ENCODE data around the gene CPT1B.
"Not testable (repeated sequence)": the region's sequence is repeated elsewhere in the genome, so short reads cannot be mapped to it uniquely, and the experiment has no call there.

The CPT1B gene

GRCh38 chr22:50609599-50609998 is 31.4 kb upstream of the CPT1B start:
- no peak for DNase-seq (ENCODE audit: low read depth in 2 of 2)

- no peak for DNase-seq (ENCODE audit: low read depth in 2 of 2)
These were observed 30.8 kb upstream of the CPT1B start for GRCh38 chr22:50608996-50609395.

- DNase-seq (ENCODE audit: low read depth in 2 of 2), result not testable (repeated sequence)
These were observed 30.0 kb upstream of the CPT1B start for GRCh38 chr22:50608058-50608840.

DNA sequence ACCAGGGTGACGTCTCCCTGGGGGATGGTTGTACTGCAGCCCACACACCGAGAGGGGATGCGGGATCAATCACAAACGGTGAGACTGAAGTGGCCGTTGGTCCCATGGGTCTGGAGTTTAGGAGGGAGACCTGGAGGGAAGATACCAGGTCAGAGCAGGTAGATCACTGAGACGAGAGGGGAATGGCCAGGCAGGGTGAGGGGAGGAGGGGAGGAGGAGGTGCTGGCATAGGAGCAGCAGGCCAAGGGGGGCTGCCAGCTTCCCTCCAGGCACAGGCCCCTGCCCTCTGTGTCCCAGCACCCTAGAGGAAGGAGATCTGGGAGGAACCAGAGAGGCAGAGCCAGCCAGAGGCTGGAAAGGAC is 29.4 kb upstream of the CPT1B start:
- DNase-seq (ENCODE audit: low read depth in 2 of 2), result no peak

GRCh38 chr22:50606946-50607658 is 28.9 kb upstream of the CPT1B start:
- DNase-seq (ENCODE audit: low read depth in 2 of 2), result no peak

- DNase-seq (ENCODE audit: low read depth in 2 of 2), result no peak
These were observed 28.1 kb upstream of the CPT1B start for GRCh38 chr22:50606165-50606945.

- DNase-seq (ENCODE audit: low read depth in 2 of 2), result no peak
These were observed 27.4 kb upstream of the CPT1B start for GRCh38 chr22:50605613-50606074.

- no peak for DNase-seq (ENCODE audit: low read depth in 2 of 2)
These were observed 26.9 kb upstream of the CPT1B start for GRCh38 chr22:50605002-50605612.

- no peak for DNase-seq (ENCODE audit: low read depth in 2 of 2)
These were observed 26.2 kb upstream of the CPT1B start for GRCh38 chr22:50604256-50605001.

- no peak for DNase-seq (ENCODE audit: low read depth in 2 of 2)
These were observed 25.5 kb upstream of the CPT1B start for GRCh38 chr22:50603511-50604255.

GRCh38 chr22:50602338-50602700 is 24.1 kb upstream of the CPT1B start:
- DNase-seq (ENCODE audit: low read depth in 2 of 2), result no peak

GRCh38 chr22:50601669-50602337 is 23.6 kb upstream of the CPT1B start:
- DNase-seq (ENCODE audit: low read depth in 2 of 2), result no peak

DNA sequence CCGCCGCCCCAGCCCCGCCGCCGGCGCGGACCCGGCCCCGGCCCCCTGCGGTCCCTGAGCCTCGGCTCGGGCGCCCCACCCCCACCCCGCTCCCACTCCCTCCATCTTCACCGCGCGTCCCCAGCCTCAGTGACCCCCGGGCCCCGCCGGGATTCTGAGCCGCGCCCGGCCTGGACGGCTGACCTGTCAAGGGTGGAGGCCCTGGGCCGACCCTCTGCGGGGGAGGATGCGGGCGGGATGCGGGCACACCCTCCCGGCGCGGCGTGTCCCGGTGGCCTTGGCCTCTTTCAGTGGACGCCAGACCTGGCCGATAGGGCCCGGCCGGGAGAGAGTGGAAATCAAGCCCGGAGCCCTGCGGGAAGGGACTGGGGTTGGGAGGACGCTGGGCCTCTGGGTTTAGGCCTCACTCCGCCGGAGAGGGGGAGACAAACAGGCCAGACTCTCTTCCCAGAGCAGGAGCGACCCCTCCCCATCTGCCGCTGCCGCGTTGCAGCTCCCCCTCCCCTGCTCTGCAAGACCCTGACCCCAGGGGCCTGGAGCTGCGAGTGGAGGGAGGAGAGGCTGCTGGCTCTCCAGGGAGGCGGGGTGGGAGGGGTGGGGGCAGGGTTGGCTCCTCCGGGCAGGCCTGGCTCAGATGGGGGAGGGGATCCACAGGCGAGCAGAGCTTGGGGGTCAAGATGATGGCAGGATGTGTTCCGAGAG is 22.9 kb upstream of the CPT1B start:
- no peak for DNase-seq (ENCODE audit: low read depth in 2 of 2)

DNA sequence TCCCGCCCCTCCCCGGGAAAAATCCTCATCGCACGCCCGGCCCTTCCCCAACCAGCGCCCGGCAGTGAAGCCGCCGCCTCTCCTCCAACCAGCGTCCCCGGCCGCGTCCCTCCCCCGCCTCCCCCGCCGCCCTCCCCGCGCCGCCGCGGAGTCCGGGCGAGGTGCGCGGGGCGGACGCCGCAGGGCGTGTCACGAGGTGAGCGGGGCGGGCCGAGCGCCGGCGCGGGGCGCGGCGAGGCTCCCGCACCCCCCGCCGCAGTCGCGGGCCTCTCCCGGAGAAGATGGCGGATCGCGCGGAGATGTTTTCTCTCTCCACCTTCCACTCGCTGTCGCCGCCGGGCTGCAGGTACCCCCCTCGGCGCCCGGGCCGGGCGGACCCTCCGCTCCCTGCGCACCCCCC is 22.3 kb upstream of the CPT1B start, which contains the start of gene MAPK8IP2:
TSS of gene MAPK8IP2 (plus strand) at position 256 of the 400 bp plus-strand sequence. CDS start at position 282, 26 bp downstream.
- no peak for DNase-seq (ENCODE audit: low read depth in 2 of 2)

DNA sequence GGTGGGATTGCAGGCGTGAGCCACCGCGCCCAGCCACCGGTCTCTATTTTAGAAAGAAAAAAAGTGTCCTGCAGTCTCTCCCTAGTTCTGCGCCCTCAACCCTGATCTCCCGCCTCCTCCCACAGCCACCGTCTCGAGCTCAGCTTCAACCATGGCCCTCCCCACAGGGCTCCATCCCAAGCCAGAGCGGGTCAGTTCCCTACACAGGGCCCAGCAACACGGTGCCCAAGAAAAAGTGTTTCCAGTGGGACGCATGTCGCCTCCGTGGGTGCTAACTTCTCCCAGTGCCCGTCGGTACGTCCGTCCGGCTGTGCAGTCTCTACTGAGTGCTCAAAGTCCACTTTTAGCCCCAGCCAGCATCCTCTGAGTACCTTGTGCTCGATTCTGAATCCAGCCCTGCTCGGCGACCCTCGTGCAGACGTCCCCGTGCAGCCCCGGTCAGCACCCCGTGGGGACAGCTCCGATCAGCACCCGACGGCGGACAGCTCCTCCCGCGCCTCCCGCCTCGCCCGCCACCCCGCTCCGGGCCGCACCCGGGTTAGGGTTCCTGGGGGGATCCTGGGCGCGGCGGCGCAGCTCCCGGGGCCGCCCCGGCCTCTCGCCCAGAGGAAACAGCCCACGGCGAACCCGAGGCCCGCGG is 21.7 kb upstream of the CPT1B start:
- no peak for DNase-seq (ENCODE audit: low read depth in 2 of 2)

GRCh38 chr22:50597097-50597496 is 18.9 kb upstream of the CPT1B start:
- no peak for DNase-seq (ENCODE audit: low read depth in 2 of 2)

DNA sequence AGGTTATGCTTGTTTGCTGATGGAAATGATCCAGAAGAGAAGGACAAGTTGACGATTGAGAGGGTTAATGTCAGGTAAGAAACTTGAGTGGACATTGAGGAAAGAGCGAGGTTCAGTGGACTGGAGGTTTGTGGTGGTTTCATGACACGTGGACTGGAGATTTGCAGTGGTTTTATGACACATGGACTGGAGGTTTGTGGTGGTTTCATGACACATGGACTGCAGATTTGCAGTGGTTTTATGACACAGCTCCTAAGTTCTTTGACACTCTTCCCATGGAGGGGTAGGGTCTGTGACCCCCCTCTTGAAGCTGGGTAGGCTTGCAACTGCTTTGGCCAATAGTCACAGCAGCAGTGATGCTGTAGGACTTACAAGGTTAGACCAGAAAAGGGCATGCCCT is 17.0 kb upstream of the CPT1B start:
- DNase-seq (ENCODE audit: low read depth in 2 of 2), result no peak

DNA sequence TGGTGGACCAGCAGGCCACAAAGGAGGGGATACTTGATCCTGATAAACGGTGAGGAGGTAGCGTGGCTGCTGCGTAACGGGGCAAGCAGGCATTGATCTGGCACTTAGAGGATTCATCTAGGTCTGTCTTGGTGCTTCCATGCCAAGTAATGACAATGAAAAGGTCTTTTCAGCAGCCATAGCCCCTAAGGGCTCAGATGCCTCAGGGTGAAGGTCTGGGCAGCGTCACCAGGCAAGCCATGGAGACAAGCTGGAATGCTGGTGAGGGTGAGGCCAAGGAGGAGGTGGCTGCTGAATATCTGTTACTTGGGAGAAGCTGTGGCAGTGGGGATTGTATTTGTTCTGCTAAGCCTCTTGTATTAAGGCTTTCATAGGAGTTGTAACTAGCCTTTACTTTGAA is 9.2 kb upstream of the CPT1B start:
- DNase-seq (ENCODE audit: low read depth in 2 of 2), result no peak

DNA sequence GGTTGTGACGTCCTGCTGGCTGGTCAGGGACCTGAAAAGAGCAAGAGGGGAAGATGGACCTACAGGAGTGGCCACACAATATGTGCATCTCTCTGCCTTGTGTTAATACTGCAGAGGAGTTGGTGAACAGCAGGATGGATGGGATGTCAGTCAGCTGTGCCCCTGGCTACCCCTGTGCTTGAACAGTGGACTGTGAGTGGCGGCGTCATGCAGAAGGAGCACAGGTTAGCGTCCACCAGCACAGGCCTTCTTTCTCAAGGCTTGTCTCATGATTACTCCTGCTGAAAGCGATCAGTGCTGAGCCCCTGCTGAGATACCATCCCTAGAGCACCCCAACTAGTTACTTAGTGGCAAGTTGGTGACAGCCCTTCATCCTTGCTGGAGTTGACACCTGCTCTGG is 8.2 kb upstream of the CPT1B start:
- DNase-seq (ENCODE audit: low read depth in 2 of 2), result no peak
